Brain microvascular endothelial cell (primary cell): ENCODE data around the gene VEZF1.
A peak's percentile ranks its signal among the peaks of the same experiment; 100 is the strongest.

ENCODE experiments used
- DNase-seq: peaks from one replicate; pipeline ENCODE4 v3.0.0-alpha.2; 2020
- H3K27ac ChIP-seq: fragments of 250-450 bp; sonication (Bioruptor Pico); 2 replicates; pipeline ENCODE4 v1.5.1; 2020; ENCODE audit warnings: mild to moderate bottlenecking, moderate library complexity
- H3K27me3 ChIP-seq: fragments of 250-450 bp; sonication (Bioruptor Pico); replicated peaks from 2 replicates; pipeline ENCODE4 v1.5.1; 2020; ENCODE audit warnings: mild to moderate bottlenecking
- H3K36me3 ChIP-seq: fragments of 250-450 bp; sonication (Bioruptor Pico); replicated peaks from 2 replicates; pipeline ENCODE4 v1.5.1; 2020; ENCODE audit warnings: mild to moderate bottlenecking
- H3K4me3 ChIP-seq: 2 replicates; pipeline ENCODE4 v1.5.1; 2011; ENCODE audit warnings: low read depth, mild to moderate bottlenecking, control low read depth, low read length, moderate library complexity
- in situ Hi-C: cut with HindIII; loops from 2 replicates; pipeline ENCODE4 v1.10.0; 2017; ENCODE audit warnings: low sequenced_read_pairs, low pct_ligation_motif_present
- TF ChIP-seq, protein P1 (sequence below): IDR thresholded peaks from 2 replicates; pipeline ENCODE4 v1.5.1; 2011; ENCODE audit warnings: low read depth, mild to moderate bottlenecking, moderate library complexity, low read length, control low read depth, inconsistent platforms; ENCODE audit errors: missing control alignments

The VEZF1 gene, protein sequence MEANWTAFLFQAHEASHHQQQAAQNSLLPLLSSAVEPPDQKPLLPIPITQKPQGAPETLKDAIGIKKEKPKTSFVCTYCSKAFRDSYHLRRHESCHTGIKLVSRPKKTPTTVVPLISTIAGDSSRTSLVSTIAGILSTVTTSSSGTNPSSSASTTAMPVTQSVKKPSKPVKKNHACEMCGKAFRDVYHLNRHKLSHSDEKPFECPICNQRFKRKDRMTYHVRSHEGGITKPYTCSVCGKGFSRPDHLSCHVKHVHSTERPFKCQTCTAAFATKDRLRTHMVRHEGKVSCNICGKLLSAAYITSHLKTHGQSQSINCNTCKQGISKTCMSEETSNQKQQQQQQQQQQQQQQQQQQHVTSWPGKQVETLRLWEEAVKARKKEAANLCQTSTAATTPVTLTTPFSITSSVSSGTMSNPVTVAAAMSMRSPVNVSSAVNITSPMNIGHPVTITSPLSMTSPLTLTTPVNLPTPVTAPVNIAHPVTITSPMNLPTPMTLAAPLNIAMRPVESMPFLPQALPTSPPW

DNA sequence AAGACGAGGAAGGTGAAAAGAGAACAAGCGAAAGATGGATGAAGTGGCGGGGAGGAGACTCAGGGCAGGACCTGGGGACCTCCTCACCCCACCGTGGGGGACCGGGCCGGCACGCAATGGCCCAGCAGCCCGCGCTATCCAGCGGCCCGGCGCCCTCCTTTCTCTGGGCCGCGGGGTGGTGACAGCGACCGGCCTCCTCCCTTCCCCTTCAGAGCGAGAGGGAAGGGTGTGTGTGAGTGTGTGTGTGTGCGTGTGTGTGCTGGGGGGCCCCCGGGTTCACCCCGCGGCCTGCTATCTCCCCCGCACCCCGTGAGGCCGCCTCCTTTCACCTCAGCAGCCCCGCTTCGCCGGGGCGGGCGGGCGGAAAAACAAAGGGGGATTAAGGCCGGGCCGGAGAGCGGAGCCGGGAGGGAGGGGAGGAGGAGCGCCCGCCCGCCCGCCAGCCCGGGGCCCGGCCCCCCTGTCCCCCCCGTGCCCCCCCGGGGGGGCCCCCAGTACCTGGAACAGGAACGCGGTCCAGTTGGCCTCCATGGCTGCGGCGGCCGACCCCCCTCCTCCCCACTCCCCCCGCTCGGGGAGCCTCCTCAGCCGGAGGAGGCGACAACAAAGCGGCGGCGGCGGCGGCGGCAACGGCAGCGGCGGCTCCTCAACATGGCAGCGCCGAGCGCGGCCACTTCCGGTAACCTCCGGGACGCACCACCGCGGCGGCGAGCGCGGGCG is at the start of gene VEZF1:
VEZF1 (minus strand) TSS at position 674 of the 720 bp plus-strand sequence; CDS start at position 531, 143 bp downstream.
- H3K27me3 ChIP-seq: no peaks in the 10 kb centered on the region
- TF ChIP-seq, protein P1, sequence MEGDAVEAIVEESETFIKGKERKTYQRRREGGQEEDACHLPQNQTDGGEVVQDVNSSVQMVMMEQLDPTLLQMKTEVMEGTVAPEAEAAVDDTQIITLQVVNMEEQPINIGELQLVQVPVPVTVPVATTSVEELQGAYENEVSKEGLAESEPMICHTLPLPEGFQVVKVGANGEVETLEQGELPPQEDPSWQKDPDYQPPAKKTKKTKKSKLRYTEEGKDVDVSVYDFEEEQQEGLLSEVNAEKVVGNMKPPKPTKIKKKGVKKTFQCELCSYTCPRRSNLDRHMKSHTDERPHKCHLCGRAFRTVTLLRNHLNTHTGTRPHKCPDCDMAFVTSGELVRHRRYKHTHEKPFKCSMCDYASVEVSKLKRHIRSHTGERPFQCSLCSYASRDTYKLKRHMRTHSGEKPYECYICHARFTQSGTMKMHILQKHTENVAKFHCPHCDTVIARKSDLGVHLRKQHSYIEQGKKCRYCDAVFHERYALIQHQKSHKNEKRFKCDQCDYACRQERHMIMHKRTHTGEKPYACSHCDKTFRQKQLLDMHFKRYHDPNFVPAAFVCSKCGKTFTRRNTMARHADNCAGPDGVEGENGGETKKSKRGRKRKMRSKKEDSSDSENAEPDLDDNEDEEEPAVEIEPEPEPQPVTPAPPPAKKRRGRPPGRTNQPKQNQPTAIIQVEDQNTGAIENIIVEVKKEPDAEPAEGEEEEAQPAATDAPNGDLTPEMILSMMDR: no peak
- in situ Hi-C loops: no loop called here
- peak; percentile 43 for DNase-seq
- H3K4me3 ChIP-seq: peak within 1 kb of the TSS; percentile 78
- H3K36me3 ChIP-seq: no peaks in the 10 kb centered on the region
- peak within 1 kb of the TSS; percentile 91 for H3K27ac ChIP-seq

DNA sequence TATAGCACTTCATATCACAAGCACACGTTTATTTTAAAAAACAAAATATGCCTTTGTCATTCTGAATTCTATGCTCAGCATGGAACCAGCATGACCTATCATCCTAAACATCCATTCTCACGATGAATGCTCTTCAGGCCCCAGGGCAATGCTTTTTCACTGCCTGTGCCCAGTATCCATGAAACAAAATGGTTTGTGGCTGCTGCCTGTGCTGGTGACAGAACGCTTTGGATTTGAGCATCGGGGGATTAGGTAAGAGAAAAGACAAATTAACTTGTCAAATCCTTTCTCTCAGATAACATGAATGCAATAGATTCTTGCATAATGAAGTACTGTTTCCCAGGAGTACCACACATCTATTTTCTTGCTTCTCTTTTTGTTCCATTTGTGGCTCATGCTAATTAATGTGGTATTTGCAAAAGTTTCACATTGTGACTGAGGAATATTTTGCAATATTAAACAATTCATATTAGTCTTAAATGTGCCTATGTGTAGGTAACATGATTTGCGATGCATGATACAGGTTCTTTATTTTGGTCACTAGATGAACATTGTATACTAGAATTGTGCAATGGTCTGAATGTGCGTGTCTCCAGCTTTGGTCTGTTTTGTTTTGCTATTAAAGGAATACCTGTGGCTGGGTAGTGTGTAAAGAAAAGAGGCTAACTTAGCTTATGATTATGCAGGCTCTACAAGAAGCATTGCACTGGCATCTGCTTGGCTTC is 44.8 kb upstream of the VEZF1 start:
- TF ChIP-seq, protein P1: no peak
- Histone ChIP-seq H3K27me3 (no peaks in the 10 kb centered on the region), H3K4me3 (no peak overlapping the region)

DNA sequence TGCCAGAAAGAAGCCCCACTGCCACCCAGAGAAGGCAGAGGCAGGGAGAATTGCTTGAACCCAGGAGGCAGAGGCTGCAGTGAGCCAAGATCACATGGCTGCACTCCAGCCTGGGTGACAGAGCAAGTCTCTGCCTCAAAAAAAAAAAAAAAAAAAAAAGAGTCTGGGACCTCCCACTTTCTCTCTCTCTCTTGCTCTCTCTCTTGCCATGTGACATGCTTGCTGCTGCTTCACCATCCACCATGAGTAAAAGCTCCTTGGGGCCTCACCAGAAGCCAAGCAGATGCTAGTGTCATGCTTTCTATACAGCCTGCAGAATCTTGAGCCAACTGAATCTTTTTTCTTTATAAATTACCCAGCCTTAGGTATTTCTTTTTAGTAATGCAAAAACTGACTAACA is 40.5 kb upstream of the VEZF1 start:
- no peak overlapping the region for H3K27ac ChIP-seq
- H3K36me3 ChIP-seq: no peaks in the 10 kb centered on the region
- TF ChIP-seq, protein P1: no peak
- peaks cover 2% of the 10 kb centered on the region for H3K27me3 ChIP-seq
- H3K4me3 ChIP-seq: no peak overlapping the region
- in situ Hi-C loops: no loop called here
- DNase-seq: no peak

More for the DNA sequence above, 44.8 kb upstream of the VEZF1 start:
- in situ Hi-C loops: no loop called here
- H3K36me3 ChIP-seq: no peaks in the 10 kb centered on the region
- DNase-seq: no peak
- H3K27ac ChIP-seq: no peak overlapping the region

DNA sequence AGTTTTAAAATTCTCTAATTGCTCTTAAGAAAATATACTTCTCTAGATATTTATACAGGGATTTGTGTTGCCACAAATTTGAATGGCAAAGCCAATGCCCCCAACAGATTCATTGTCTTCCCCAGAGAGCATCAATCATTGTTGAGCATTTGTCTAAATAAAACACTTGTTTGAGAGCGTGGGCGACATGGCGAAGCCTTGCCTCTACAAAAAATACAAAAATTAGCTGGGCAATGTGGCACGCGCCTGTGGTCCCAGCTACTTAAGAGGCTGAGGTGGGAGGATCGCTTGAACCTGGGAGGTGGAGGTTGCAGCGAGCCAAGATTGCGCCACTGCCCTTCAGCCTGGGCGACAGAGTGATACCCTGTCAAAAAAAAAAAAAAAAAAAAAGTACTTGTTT is 32.3 kb upstream of the VEZF1 start:
- peaks cover 1% of the 10 kb centered on the region for H3K27me3 ChIP-seq
- no peaks in the 10 kb centered on the region for H3K36me3 ChIP-seq
- no peak overlapping the region for H3K4me3 ChIP-seq
- no peak for DNase-seq
- TF ChIP-seq, protein P1: no peak
- H3K27ac ChIP-seq: no peak overlapping the region
- in situ Hi-C loops: no loop called here

DNA sequence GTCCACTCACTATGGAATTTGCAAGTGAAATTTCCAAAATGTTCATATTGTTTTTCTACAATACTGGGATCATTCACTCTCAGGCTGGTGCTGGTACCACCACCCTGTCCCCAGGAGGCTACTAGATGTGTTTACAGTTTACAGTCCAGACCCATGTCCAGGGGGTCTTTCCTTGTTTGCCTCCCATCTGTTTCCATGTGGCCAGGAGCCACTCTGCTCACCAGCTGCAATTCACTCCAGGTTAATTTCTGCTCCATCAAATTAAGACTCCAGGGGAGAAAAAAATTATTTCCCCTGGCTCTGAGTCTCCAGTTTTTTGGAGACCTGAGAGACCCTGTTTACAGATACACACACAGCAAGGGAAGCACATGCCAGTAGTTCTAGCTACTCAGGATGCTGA is 31.5 kb upstream of the VEZF1 start:
- DNase-seq: no peak
- in situ Hi-C loops: no loop called here

More for the DNA sequence above, 31.5 kb upstream of the VEZF1 start:
- Histone ChIP-seq H3K27ac (no peak overlapping the region), H3K27me3 (no peaks in the 10 kb centered on the region), H3K36me3 (no peaks in the 10 kb centered on the region), H3K4me3 (no peak overlapping the region)
- TF ChIP-seq, protein P1: no peak
